C4-2B (cell line): ENCODE measurements around the gene PTPRN2.

ENCODE experiments used
- CTCF ChIP-seq: fragments of 450-650 bp; conservative IDR thresholded peaks from 2 replicates; pipeline ENCODE4 v1.5.1; 2017; ENCODE audit warnings: mild to moderate bottlenecking
- ZFX ChIP-seq: fragments of 450-650 bp; IDR thresholded peaks from 2 replicates; pipeline ENCODE4 v1.6.1; 2017

GRCh38 chr7:157829491-157829890 is 758.1 kb downstream of the PTPRN2 start:
- no peak for TF ChIP-seq CTCF
- TF ChIP-seq ZFX, result no peak
